ENCODE results near the gene JCAD. TPM values are rescaled to one million over a fixed set of nuclear protein-coding genes. Genes with fewer than 3 reads are reported as not detected.

Gene JCAD
- total RNA-seq, 1 donor from 2014 or later = not detected

- intact Hi-C loops (cut with micrococcal nuclease) = no loop called here
- Mint-ChIP-seq H3K4me1 (peaks cover 11% of the 10 kb centered on the region), H3K36me3 (ENCODE audit: low read depth) (no peaks in the 10 kb centered on the region), H3K9me3 (no peaks in the 10 kb centered on the region), H3K27ac (no peak overlapping the region), H3K27me3 (peaks cover 23% of the 10 kb centered on the region), H3K4me3 (no peak overlapping the region)
- no peak for ATAC-seq (ENCODE audit: low read depth)
- no peak for TF ChIP-seq CTCF (IDR thresholded peaks at IDR 0.05)
- DNase-seq = no peak
- ChIA-PET CTCF (no interaction called here), POLR2A (no interaction called here)
Measured at GRCh38 chr10:30046476-30046875, 12.9 kb downstream of the JCAD start.

- Mint-ChIP-seq H3K36me3 (ENCODE audit: low read depth) (no peaks in the 10 kb centered on the region), H3K4me3 (no peak overlapping the region), H3K27me3 (peaks cover 23% of the 10 kb centered on the region), H3K9me3 (no peaks in the 10 kb centered on the region), H3K27ac (no peak overlapping the region), H3K4me1 (peaks cover 11% of the 10 kb centered on the region)
- TF ChIP-seq CTCF (IDR thresholded peaks at IDR 0.05) = no peak
- ChIA-PET CTCF (no interaction called here), POLR2A (no interaction called here)
- no peak for DNase-seq
- ATAC-seq (ENCODE audit: low read depth) = no peak
- intact Hi-C loops (cut with micrococcal nuclease) = no loop called here
Measured at GRCh38 chr10:30045961-30046360, 13.4 kb downstream of the JCAD start.

- TF ChIP-seq CTCF (IDR thresholded peaks at IDR 0.05) = no peak
- peaks cover 5% of the 10 kb centered on the region for H3K4me1 Mint-ChIP-seq
- no peak overlapping the region for H3K4me3 Mint-ChIP-seq
- ATAC-seq (ENCODE audit: low read depth) (no peak), DNase-seq (no peak)
- H3K27ac Mint-ChIP-seq = no peak overlapping the region
- ChIA-PET POLR2A (no interaction called here), CTCF (no interaction called here)
- no peaks in the 10 kb centered on the region for H3K9me3 Mint-ChIP-seq
- intact Hi-C loops (cut with micrococcal nuclease) = no loop called here
- no peaks in the 10 kb centered on the region for H3K36me3 Mint-ChIP-seq (ENCODE audit: low read depth)
- peaks cover 15% of the 10 kb centered on the region for H3K27me3 Mint-ChIP-seq
Measured at GRCh38 chr10:30043476-30044270, 15.7 kb downstream of the JCAD start.

GRCh38 chr10:30042820-30043219, 16.6 kb downstream of the JCAD start:
- CTCF ChIA-PET = no interaction called here
- Mint-ChIP-seq H3K4me1 (no peaks in the 10 kb centered on the region), H3K27ac (no peak overlapping the region), H3K4me3 (no peak overlapping the region), H3K36me3 (ENCODE audit: low read depth) (no peaks in the 10 kb centered on the region), H3K9me3 (no peaks in the 10 kb centered on the region), H3K27me3 (peaks cover 12% of the 10 kb centered on the region)
- POLR2A ChIA-PET = no interaction called here
- no peak for TF ChIP-seq CTCF (IDR thresholded peaks at IDR 0.05)
- DNase-seq = no peak
- no peak for ATAC-seq (ENCODE audit: low read depth)
- intact Hi-C loops (cut with micrococcal nuclease) = no loop called here

- no peak for DNase-seq
- Mint-ChIP-seq H3K9me3 (no peaks in the 10 kb centered on the region), H3K4me1 (no peaks in the 10 kb centered on the region), H3K27ac (no peak overlapping the region), H3K36me3 (ENCODE audit: low read depth) (no peaks in the 10 kb centered on the region), H3K27me3 (peaks cover 15% of the 10 kb centered on the region), H3K4me3 (no peak overlapping the region)
- no peak for TF ChIP-seq CTCF (IDR thresholded peaks at IDR 0.05)
- intact Hi-C loops (cut with micrococcal nuclease) = no loop called here
- POLR2A ChIA-PET = no interaction called here
- ATAC-seq (ENCODE audit: low read depth) = no peak
- CTCF ChIA-PET = no interaction called here
Measured at GRCh38 chr10:30041196-30042105, 17.9 kb downstream of the JCAD start.
